AG10803 (cell line): ENCODE measurements around the gene FRAS1.
"Not testable (repeated sequence)": the region's sequence is repeated elsewhere in the genome, so short reads cannot be mapped to it uniquely, and the experiment has no call there.

Experiments
- DNase-seq: peaks from one replicate; pipeline ENCODE4 v3.0.0; 2010; ENCODE audit warnings: low read depth
- H3K4me3 ChIP-seq: 2 replicates; pipeline ENCODE4 v1.5.1; 2011; ENCODE audit warnings: mild to moderate bottlenecking, low read length, control low read depth
- TF ChIP-seq, protein P1 (sequence below): conservative IDR thresholded peaks from 2 replicates; pipeline ENCODE4 v1.5.1; 2011; ENCODE audit warnings: mild to moderate bottlenecking, low read length, control low read depth, inconsistent platforms

Gene FRAS1

DNA sequence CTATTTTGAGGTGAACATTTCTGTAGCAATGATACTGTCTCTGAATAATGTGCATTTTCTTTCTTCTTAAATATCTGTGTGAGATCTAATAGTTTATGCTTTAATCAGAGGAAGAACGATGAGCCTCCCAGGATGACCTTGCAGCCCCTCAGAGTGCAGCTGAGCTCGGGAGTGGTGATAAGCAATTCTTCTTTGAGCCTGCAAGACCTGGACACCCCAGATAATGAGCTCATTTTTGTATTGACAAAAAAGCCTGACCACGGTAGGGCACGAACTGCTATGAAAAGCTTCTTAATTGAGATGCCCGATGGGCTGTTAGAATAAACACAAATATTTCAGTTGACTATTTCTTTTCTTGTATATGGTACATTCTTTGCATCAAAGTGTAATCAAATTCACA lies 389.5 kb downstream of the FRAS1 start:
- DNase-seq, result no peak
- TF ChIP-seq, protein P1, sequence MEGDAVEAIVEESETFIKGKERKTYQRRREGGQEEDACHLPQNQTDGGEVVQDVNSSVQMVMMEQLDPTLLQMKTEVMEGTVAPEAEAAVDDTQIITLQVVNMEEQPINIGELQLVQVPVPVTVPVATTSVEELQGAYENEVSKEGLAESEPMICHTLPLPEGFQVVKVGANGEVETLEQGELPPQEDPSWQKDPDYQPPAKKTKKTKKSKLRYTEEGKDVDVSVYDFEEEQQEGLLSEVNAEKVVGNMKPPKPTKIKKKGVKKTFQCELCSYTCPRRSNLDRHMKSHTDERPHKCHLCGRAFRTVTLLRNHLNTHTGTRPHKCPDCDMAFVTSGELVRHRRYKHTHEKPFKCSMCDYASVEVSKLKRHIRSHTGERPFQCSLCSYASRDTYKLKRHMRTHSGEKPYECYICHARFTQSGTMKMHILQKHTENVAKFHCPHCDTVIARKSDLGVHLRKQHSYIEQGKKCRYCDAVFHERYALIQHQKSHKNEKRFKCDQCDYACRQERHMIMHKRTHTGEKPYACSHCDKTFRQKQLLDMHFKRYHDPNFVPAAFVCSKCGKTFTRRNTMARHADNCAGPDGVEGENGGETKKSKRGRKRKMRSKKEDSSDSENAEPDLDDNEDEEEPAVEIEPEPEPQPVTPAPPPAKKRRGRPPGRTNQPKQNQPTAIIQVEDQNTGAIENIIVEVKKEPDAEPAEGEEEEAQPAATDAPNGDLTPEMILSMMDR, result no peak
- no peak overlapping the region for H3K4me3 ChIP-seq

DNA sequence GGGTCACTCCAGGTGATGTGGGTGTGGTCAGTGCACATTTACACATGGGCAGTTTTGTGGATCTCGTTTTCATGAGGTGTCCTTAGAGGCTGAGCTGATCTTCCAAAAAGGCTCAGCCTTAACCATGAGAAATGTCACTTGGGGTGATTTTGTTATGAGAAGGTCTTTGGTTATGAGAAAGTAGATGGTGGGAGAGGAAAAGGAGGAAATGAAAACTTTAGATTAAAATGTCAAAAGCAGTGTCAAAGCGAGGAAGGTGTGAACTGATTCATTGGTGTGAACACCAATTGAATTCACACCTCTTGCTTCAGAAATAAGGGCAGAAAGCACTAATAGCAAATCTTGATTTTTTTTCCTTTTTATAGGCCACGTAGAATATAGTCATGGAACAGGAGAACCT lies 394.3 kb downstream of the FRAS1 start:
- DNase-seq, result no peak
- no peak overlapping the region for H3K4me3 ChIP-seq
- TF ChIP-seq, protein P1, result no peak

DNA sequence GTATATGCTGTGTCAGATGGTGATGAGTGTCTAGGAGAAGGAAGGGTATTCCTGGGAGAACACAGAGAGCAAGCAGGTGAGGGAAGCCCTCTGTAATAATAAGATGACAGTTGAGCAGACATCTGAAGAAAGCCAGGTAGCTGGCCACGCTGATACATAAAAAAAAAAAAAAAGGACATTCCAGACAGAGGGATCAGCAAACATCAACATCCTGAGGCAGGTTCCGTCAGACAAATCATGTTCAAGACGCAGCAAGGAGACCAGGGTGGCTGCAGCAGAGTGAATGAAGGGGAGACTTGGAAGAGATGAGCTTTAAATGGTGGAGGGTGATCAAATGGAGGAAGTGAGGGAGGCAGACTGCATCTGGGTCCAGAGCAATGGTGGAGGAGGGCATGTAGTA lies 396.9 kb downstream of the FRAS1 start:
- DNase-seq, result no peak
- TF ChIP-seq, protein P1, result no peak
- no peak overlapping the region for H3K4me3 ChIP-seq

DNA sequence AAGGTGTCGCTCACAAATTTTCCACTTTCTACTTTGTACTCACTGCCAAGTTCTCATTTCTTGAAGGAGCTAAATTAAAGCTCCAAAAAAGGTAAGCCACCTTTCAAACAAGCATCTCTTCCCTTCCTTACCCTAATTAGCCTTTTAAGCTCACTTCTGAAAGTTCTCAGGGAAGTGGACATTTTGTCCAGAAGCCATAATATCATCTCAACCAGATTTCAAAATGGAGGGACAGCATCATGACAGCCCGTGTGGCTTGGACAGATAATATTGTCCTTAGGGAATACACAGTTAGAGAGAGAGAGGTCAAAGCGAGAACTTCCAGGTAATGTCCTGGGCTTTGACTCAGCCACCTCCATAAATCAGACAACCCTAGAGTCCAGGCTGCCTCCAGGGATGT lies 400.6 kb downstream of the FRAS1 start:
- DNase-seq, result no peak
- TF ChIP-seq, protein P1, result no peak
- H3K4me3 ChIP-seq, result no peak overlapping the region

DNA sequence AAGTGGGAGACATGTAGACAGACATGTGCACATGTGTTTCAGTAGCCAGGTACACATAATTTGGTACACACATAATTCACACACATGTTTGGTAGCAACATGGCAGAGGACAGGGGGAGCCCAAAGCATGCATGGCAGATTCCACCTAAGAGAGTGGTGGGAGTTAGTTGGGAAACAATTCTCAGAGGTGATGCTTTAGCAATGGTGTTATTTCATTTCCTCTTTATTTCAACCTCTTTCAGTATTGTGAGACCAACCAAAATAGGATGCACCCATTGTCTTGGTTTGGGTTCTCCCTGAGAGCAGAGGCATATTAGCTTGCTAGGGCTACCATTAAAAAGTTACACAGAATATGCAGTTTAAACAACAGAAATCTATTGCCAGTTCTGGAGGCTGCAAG lies 402.2 kb downstream of the FRAS1 start:
- H3K4me3 ChIP-seq, result no peak overlapping the region
- TF ChIP-seq, protein P1, result no peak
- no peak for DNase-seq

DNA sequence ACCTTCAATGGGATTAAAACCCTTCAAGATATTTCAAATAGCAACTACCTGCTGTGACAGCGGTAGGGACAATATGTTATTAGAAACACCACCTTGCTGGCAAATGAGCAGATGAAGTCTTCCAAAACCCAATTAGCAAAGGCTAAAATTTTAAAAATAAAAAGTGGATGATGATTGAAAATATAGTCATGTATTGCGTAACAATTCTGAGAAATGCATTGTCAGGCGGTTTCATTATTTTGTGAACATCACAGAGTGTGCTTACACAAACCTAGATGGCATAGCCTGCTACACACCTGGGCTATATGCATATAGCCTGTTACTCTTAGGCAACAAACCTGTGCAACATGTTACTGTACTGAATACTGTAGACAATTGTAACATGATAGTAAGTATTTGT lies 403.2 kb downstream of the FRAS1 start:
- no peak overlapping the region for H3K4me3 ChIP-seq
- no peak for DNase-seq
- TF ChIP-seq, protein P1, result no peak

DNA sequence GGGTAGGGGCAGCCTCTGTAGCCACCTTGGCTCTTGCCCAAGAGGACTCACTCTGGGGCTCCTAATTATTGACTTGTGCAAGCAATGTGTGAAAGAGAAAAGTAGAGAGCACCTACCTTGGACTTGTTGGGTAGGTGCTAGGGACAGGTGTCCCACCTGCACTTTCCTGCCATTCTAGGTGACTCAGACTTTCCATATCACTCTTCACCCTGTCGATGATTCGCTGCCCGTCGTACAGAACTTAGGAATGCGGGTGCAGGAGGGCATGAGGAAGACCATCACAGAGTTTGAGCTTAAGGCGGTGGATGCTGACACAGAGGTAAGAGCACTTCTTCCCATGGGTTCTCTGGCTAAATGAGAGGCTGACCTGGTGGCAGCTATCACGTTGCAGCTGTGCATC lies 407.1 kb downstream of the FRAS1 start:
- no peak overlapping the region for H3K4me3 ChIP-seq
- no peak for DNase-seq
- TF ChIP-seq, protein P1, result no peak

DNA sequence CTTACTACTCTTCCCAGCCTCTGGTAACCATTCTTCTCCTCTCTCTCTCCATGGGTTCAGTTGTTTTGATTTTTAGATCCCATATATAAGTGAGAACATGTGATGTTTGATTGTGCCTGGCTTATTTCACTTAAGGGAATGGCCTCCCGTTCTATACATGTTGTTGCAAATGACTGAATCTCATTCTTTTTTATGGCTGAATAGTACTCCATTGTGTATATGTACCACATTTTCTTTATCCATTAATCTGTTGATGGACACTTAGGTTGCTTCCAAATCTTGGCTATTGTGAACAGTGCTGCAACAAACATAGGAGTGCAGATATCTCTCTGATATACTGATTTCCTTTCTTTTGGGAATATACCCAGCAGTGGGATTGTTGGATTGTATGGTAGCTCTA lies 410.1 kb downstream of the FRAS1 start:
- not testable (repeated sequence) for DNase-seq, H3K4me3 ChIP-seq
